ENCODE data around the gene TYROBP. TPM values are rescaled to one million over a fixed set of nuclear protein-coding genes. Genes with fewer than 3 reads are reported as not detected.
A peak's percentile ranks its signal among the peaks of the same experiment; 100 is the strongest.

The TYROBP gene
- total and polyA plus RNA-seq, 2 of the 8 experiments (the other 6 are each of a cell fraction or from before 2014, with no cell fraction given), result 0.18 TPM; not detected in 1

- H2AFZ ChIP-seq (ENCODE audit: low read length), result 0 out of 2 replicates have a peak within 1 kb of the TSS, but pooled peaks have one; percentile 36
- no peak within 1 kb of the TSS for H3K27ac ChIP-seq (ENCODE audit: low read depth, low read length)
- no peak for DNase-seq (ENCODE audit: low read depth in 1 of 2, low spot score in 2 of 2)
- 0 out of 2 replicates have a peak within 1 kb of the TSS, but pooled peaks have one; percentile 13 for H2AK5ac ChIP-seq (ENCODE audit: low read depth, low read length)
- H4K8ac ChIP-seq (ENCODE audit: extremely low read depth, insufficient read depth, low read length), result 0 out of 2 replicates have a peak within 1 kb of the TSS, but pooled peaks have one; percentile 48
- TF ChIP-seq HDAC6 (IDR thresholded peaks at IDR 0.05; ENCODE audit: low read depth, low read length), result no peak
- TF ChIP-seq ASH2L (IDR thresholded peaks at IDR 0.05; ENCODE audit: low read length), result no peak
- no peak for TF ChIP-seq FOSL1 (IDR thresholded peaks at IDR 0.05; ENCODE audit: insufficient read depth, low read depth, low read length)
- TF ChIP-seq EZH2 (IDR thresholded peaks at IDR 0.05; ENCODE audit: low read depth, low read length, severe bottlenecking), result no peak
- no peak for TF ChIP-seq MAX (IDR thresholded peaks at IDR 0.05)
- TF ChIP-seq CHD2 (IDR thresholded peaks at IDR 0.05; ENCODE audit: low read length), result no peak
- TF ChIP-seq KDM4A (IDR thresholded peaks at IDR 0.05; ENCODE audit: low read depth, low read length, severe bottlenecking), result no peak
- no peak for TF ChIP-seq YY1 (IDR thresholded peaks at IDR 0.05; ENCODE audit: low read depth, low read length)
- no peak for TF ChIP-seq CHD1 (IDR thresholded peaks at IDR 0.05; ENCODE audit: low read depth, low read length)
- no peak for TF ChIP-seq GABPA (IDR thresholded peaks at IDR 0.05; ENCODE audit: borderline replicate concordance, insufficient read depth, low read length)
- H3K9ac ChIP-seq (replicated peaks in 1 of 4; ENCODE audit: extremely low read depth in 1 of 4, low read depth in 3 of 4, low read length in 3 of 4), result peak within 1 kb of the TSS in 3 of 4 experiments; percentile 36 to 54 (median 42); a peak in 4 of 7 replicates
- H3K14ac ChIP-seq (ENCODE audit: insufficient read length), result no peak within 1 kb of the TSS
- H2BK5ac ChIP-seq (ENCODE audit: low read depth, low read length), result peak within 1 kb of the TSS; percentile 71; the same call in 1 of the 2 replicates
- WGBS, 2 experiments (ENCODE audit: extremely low coverage in 1 of 2, insufficient coverage in 1 of 2, insufficient read length in 1 of 2, insufficient replicate concordance in 2 of 2, low coverage in 1 of 2, low lambda C conversion rate in 2 of 2, missing lambda C conversion rate in 1 of 2), result 76% methylated on average over 6 of the region's 6 CpGs; no CpG with 5 or more reads in 1 of the 2 experiments
- peaks cover 12% of the 10 kb centered on the region for H3K23me2 ChIP-seq (ENCODE audit: low read depth, low read length)
- ChIA-PET POLR2A (ENCODE audit: partially characterized antibody) (interaction anchor here (0.6 to 1.6 kb wide), 3 partner anchors 18 to 31 kb away, joined by 3 to 6 read pairs (median 3); no protein-coding TSS in a partner anchor), CTCF (ENCODE audit: partially characterized antibody) (interaction anchor here (1.2 kb wide), 1 partner anchor 16 kb away, joined by 3 read pairs; no protein-coding TSS in a partner anchor)
- peak within 1 kb of the TSS; percentile 86 to 91 for H3K4me2 ChIP-seq (ENCODE audit: insufficient read depth in 1 of 2, low read depth in 2 of 2, low read length in 2 of 2)
- H3K79me2 ChIP-seq (ENCODE audit: control insufficient read depth in 1 of 2, insufficient read depth in 2 of 2, low read length in 2 of 2), result peaks cover 0 to 8% of the 10 kb centered on the region in 2 experiments; a peak in 1 of 4 replicates
- H2BK20ac ChIP-seq (ENCODE audit: low read length), result peak within 1 kb of the TSS; percentile 48
- H3K79me1 ChIP-seq (ENCODE audit: low read depth, low read length), result no peaks in the 10 kb centered on the region; the same call in 1 of the 2 replicates
- no peak within 1 kb of the TSS for H3K23ac ChIP-seq (ENCODE audit: insufficient read length)
- peaks cover 0 to 1% of the 10 kb centered on the region in 2 experiments for H4K20me1 ChIP-seq (replicated peaks in 1 of 2; ENCODE audit: control insufficient read depth in 1 of 2, insufficient read depth in 2 of 2, low read length in 2 of 2)
- peaks cover 0 to 9% (median 4%) of the 10 kb centered on the region in 4 experiments; a peak in 6 of 8 replicates for H3K36me3 ChIP-seq (ENCODE audit: control insufficient read depth in 2 of 4, insufficient read depth in 4 of 4, low read length in 3 of 4)
- no peak within 1 kb of the TSS for H3K4ac ChIP-seq (replicated peaks; ENCODE audit: insufficient read length, low read depth, low read length)
- H3K56ac ChIP-seq (replicated peaks; ENCODE audit: insufficient read length, low read depth, low read length), result no peak within 1 kb of the TSS
- H3K4me1 ChIP-seq (replicated peaks in 1 of 4; ENCODE audit: control insufficient read depth in 3 of 4, insufficient read depth in 4 of 4, low read length in 3 of 4), result peaks cover 0 to 17% (median 7%) of the 10 kb centered on the region in 4 experiments; a peak in 6 of 7 replicates
- no peaks in the 10 kb centered on the region for H3K9me3 ChIP-seq (ENCODE audit: insufficient read depth in 2 of 2, low read depth in 1 of 2, low read length in 1 of 2)
- H4K5ac ChIP-seq (ENCODE audit: insufficient read length, low read depth, low read length), result peak within 1 kb of the TSS; percentile 32
- H2BK120ac ChIP-seq (replicated peaks; ENCODE audit: low read depth, low read length), result no peak within 1 kb of the TSS
- peak within 1 kb of the TSS; percentile 50; the same call in 1 of the 2 replicates for H2BK12ac ChIP-seq (ENCODE audit: low read depth, low read length)
- peak within 1 kb of the TSS; percentile 61; the same call in 1 of the 2 replicates for H2BK15ac ChIP-seq (ENCODE audit: low read length)
- peak within 1 kb of the TSS; percentile 36 to 62 (median 51) for H3K4me3 ChIP-seq (ENCODE audit: extremely low read depth in 1 of 4, insufficient read depth in 2 of 4, low read depth in 3 of 4, low read length in 4 of 4)
- no peak for FAIRE-seq
- H4K91ac ChIP-seq (replicated peaks; ENCODE audit: insufficient read length, low read length), result peak within 1 kb of the TSS; percentile 73
- H3K18ac ChIP-seq (ENCODE audit: extremely low read depth, low read length), result peak within 1 kb of the TSS; percentile 60
- H3K27me3 ChIP-seq (replicated peaks in 1 of 4; ENCODE audit: control insufficient read depth in 3 of 4, extremely low read depth in 1 of 4, insufficient read depth in 3 of 4, low read length in 3 of 4), result no peaks in the 10 kb centered on the region
Measured at GRCh38 chr19:35901854-35902661, 6.0 kb downstream of the TYROBP start, which contains the start of gene HCST. HCST (plus strand) TSS chr19:35902529; CDS start chr19:35902594, 65 bp downstream.

All from H1 (cell line).